ENCODE data around the gene PPP1R9B. TPM values are rescaled to one million over a fixed set of nuclear protein-coding genes. Genes with fewer than 3 reads are reported as not detected.

PPP1R9B gene
- total RNA-seq, 4 donors from 2014 or later = 23.3 to 38.1 (median 30.8) TPM

GRCh38 chr17:50107790-50108414, 42.6 kb downstream of the PPP1R9B start:
- peak overlapping the region in 1 of 4 donors; percentile 26 for H3K27ac ChIP-seq
- ATAC-seq = no peak
- no peaks in the 10 kb centered on the region for H3K27me3 ChIP-seq
- WGBS, 2 donors (ENCODE audit: low coverage in 1 of 2) = 89% methylated on average over 4 of the region's 10 CpGs; no CpG with 5 or more reads in 1 of the 2 donors
- peaks cover 0 to 82% of the 10 kb centered on the region in 2 donors for H3K36me3 ChIP-seq
- TF ChIP-seq EP300 (IDR thresholded peaks at IDR 0.05) (no peak), POLR2A (IDR thresholded peaks at IDR 0.05) (no peak), POLR2AphosphoS5 (IDR thresholded peaks at IDR 0.05) (no peak), CTCF (IDR thresholded peaks at IDR 0.05) (no peak)
- peaks cover 4 to 42% (median 15%) of the 10 kb centered on the region in 3 donors for H3K4me1 ChIP-seq
- H3K9me3 ChIP-seq = no peaks in the 10 kb centered on the region
- H3K4me3 ChIP-seq = no peak overlapping the region

- 31 to 59% methylated on average over 2 to 5 of the region's 13 CpGs for WGBS, 2 donors (ENCODE audit: low coverage in 1 of 2)
- Histone ChIP-seq H3K27me3 (no peaks in the 10 kb centered on the region), H3K27ac (no peak overlapping the region), H3K9me3 (no peaks in the 10 kb centered on the region), H3K4me3 (no peak overlapping the region), H3K4me1 (peaks cover 7 to 42% (median 18%) of the 10 kb centered on the region in 3 donors), H3K36me3 (peaks cover 0 to 84% of the 10 kb centered on the region in 2 donors)
- no peak for TF ChIP-seq CTCF (IDR thresholded peaks at IDR 0.05)
- no peak for TF ChIP-seq POLR2AphosphoS5 (IDR thresholded peaks at IDR 0.05)
- no peak for TF ChIP-seq EP300 (IDR thresholded peaks at IDR 0.05)
- TF ChIP-seq POLR2A (IDR thresholded peaks at IDR 0.05) = no peak
- ATAC-seq = no peak
Observed at GRCh38 chr17:50106393-50107131, 43.9 kb downstream of the PPP1R9B start.

- Histone ChIP-seq H3K36me3 (peaks cover 0 to 85% of the 10 kb centered on the region in 2 donors), H3K9me3 (no peaks in the 10 kb centered on the region), H3K4me3 (no peak overlapping the region), H3K4me1 (peaks cover 7 to 42% (median 23%) of the 10 kb centered on the region in 3 donors), H3K27me3 (no peaks in the 10 kb centered on the region), H3K27ac (no peak overlapping the region)
- TF ChIP-seq POLR2AphosphoS5 (IDR thresholded peaks at IDR 0.05) (no peak), EP300 (IDR thresholded peaks at IDR 0.05) (no peak), CTCF (IDR thresholded peaks at IDR 0.05) (no peak), POLR2A (IDR thresholded peaks at IDR 0.05) (no peak)
- 85% methylated on average over 11 of the region's 21 CpGs; no CpG with 5 or more reads in 1 of the 2 donors for WGBS, 2 donors (ENCODE audit: low coverage in 1 of 2)
- no peak for ATAC-seq
Observed at GRCh38 chr17:50105811-50106210, 44.7 kb downstream of the PPP1R9B start.

GRCh38 chr17:50103941-50104340, 46.5 kb downstream of the PPP1R9B start:
- H3K27me3 ChIP-seq = no peaks in the 10 kb centered on the region
- H3K4me3 ChIP-seq = no peak overlapping the region
- H3K4me1 ChIP-seq = peaks cover 7 to 58% (median 29%) of the 10 kb centered on the region in 3 donors
- WGBS, 2 donors (ENCODE audit: low coverage in 1 of 2) = no CpG with 5 or more reads among the region's 5 CpGs
- no peak for ATAC-seq
- no peaks in the 10 kb centered on the region for H3K9me3 ChIP-seq
- TF ChIP-seq POLR2AphosphoS5 (IDR thresholded peaks at IDR 0.05) (no peak), POLR2A (IDR thresholded peaks at IDR 0.05) (no peak), CTCF (IDR thresholded peaks at IDR 0.05) (no peak), EP300 (IDR thresholded peaks at IDR 0.05) (no peak)
- no peak overlapping the region for H3K27ac ChIP-seq
- peaks cover 0 to 80% of the 10 kb centered on the region in 2 donors for H3K36me3 ChIP-seq
